Right renal cortex interstitium (tissue), 3 donors: ENCODE results near the gene HMG20B. TPM values are rescaled to one million over a fixed set of nuclear protein-coding genes. Genes with fewer than 3 reads are reported as not detected.

Experiments
- DNase-seq, 3 donors: peaks; one replicate each; pipeline ENCODE4 v3.0.0-alpha.2; 2013; ENCODE audit warnings: low read depth in 3 of 3, low spot score in 2 of 3
- polyA plus RNA-seq, 3 donors: library from polyadenylated mRNA; unstranded; fragments of 120-200 nt; gene quantifications; one replicate each; pipeline ENCODE4 v1.2.1, GENCODE V29; 2013; ENCODE audit not compliant: insufficient read length in 3 of 3

Gene HMG20B
- polyA plus RNA-seq, 3 donors = 63.7 to 75.9 (median 64.9) TPM

GRCh38 chr19:3536429-3537100, 36.2 kb upstream of the HMG20B start:
- no peak for DNase-seq

DNA sequence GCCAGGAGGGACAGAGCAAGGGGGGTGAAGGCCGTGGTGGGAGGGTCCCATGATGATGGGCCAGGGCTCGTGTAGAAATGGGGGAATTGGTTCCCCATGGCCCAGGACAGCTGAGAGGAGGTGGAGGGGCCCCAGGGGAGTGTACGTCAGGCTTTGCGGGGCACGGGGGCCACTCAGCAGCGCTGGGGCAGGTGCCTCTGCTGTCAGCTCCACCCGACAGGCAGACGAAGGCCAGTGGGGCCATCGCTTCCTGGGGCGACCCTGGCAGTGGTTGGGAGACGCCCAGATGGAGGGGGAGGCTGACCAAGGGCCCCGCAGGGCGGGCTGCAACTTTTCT, 35.7 kb upstream of the HMG20B start:
- no peak for DNase-seq

DNA sequence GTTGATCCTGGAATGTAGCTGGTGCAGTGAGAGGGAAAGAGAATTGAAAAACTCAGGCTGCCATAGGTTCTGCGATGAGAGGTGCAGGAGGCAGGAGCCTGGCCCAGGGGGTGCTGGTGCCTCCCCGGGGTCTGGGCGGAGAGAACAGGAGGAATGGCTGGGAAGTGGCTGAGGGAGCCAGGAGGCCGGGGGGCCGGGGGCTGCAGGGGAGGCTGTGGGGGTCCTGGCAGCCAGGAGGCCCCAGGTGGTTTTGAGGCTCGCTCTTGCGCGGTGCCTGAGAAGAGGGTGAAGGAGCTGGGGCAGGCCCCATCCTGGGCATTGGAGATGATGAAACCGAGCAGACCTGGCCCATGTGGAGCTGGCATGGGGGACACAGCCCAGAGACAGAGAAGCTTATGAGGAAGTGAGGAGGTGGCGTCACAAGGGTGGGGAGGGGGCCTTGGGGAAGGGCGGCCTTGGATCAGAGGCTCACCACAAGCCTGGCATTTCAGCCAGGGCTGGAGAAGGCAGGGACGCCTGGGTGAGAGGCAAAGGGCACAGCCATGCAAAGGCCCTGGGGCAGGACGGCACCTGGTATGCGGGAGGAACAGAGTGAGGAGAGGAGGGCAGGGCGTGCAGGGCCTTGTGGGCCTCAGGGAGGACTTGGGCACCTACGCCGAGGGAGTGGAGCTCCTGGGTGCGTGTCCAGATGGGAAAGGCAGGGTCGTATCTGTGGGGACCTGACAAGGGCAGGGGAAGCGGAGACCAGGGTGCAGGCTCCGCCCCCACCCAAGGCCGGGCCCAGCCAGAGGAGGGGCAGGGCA, 35.1 kb upstream of the HMG20B start:
- DNase-seq = no peak

- no peak for DNase-seq
These were observed 34.4 kb upstream of the HMG20B start for GRCh38 chr19:3538258-3538929.

DNA sequence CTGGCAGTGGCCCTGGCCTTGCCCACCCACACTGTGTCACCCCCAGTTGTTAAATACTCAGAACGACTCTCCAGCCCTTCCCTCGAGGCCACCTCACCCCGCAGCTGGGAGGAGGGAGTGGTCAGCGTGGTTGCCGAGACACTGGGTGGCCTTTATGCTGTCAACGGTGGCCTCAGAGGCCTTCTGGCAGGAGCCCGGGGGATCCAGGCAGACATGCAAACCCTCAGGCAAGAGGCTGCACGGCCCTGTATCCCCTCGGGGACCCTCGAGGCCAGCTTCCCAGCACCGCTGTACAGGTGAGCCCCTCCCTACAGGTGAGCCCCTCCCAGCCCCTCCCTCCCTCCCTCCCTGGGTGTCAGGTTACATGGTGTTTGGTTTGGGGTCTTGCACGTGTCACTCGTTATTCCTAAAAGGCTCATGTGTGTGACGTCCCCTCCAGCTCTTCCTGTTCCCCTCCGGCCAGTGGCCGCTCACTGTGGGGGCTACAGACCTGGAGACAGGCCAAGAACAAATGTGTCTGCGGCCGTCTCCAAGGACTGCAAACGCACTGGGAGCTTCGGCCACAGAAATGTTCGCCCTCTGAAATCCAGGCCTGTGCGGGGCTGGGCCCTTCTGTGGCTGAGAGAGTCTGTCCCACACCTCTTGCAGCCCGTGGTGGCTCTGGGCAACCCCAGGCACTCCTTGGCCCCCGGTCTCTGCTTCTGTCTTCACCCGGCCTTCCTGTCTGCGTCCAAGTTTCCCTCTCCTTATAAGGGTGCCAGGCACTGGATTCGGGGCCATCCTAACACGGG, 33.6 kb upstream of the HMG20B start, which contains the start of gene TEKTIP1:
TEKTIP1 (plus strand) TSS at position 210 of the 791 bp plus-strand sequence; CDS start at position 214, 4 bp downstream.
- no peak for DNase-seq

- no peak for DNase-seq
These were observed 33.0 kb upstream of the HMG20B start for GRCh38 chr19:3539756-3540118.

DNA sequence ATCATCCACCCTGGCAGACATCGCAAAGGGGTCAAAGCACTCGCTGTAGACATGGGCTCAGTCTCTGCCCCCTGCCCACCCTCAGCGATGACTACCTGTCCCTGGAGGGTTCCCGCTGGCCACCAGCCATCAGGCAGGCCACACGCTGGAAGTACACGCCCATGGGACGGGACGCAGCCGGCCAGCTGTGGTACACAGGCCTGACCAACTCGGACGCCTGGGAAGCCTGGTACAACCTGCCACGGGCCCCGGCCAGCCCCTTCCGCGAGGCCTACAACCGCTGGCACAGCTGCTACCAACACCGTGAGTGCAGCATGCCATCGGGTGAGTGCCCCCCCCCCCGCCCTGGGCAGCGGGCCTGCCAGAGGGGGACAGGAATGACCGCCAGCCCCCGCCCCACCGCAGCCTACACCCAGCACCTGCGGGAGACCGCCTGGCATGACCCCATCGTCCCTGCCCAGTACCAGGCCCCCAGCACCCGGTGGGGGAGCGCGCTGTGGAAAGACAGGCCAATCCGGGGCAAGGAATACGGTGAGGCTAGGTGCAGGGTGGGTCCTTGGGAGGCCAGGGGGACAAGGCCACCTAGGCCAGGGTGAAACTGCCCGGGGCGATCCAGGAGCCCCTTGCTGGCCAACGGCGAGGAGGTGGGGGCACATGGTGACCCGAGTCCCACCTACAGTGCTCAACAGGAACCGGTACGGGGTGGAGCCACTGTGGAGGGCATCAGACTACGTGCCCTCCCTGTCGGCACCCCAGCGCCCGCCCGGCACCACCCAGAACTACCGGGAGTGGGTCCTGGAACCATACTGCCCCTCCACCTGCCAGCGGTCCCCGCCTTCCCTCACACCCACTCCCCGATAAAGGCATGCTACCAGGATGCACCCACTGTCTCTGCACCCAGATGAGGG, 29.3 kb upstream of the HMG20B start:
- DNase-seq = no peak

- no peak for DNase-seq
These were observed 28.7 kb upstream of the HMG20B start for GRCh38 chr19:3544058-3544376.

- DNase-seq = no peak
These were observed 27.7 kb upstream of the HMG20B start for GRCh38 chr19:3544742-3545668.

DNA sequence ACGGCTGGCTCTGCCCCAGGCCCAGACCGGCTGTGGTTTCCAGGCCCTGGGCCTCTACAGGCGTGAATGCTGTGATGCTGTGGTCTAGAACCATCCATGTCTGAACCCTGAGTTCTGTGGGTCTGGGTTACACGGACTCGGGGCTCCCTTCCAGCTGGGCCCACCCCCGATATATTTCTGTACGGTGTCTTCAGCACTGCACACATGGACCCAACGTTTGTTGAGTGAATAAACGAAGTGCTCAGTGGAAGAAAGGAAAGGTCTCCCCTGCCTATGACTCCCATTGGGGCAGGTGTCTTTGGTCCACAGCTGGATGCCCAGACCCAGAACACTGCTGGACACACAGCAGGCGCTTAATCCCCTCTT, 27.1 kb upstream of the HMG20B start:
- DNase-seq = no peak

GRCh38 chr19:3546119-3546518, 26.6 kb upstream of the HMG20B start:
- DNase-seq = no peak

DNA sequence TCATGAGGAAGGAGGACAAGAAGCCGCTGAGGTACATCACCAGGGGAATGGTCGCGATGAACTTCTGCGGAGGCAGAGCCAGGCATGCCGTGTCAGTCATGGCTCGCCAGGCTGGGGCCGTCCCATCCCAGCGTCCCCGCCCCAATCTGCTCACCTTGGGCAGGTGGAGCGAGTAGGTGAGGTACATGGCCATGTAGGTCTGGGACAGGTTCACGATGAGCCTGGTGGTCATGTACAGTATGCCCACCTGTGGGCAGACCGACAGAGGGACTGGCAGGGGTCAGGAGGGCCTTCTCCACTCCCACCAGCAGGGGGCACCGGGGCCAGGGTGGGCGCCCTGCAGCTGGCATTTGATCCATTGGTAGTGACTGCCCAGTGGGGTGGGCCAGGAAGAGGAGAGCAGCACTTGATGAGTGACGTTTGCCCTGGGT, 25.4 kb upstream of the HMG20B start:
- no peak for DNase-seq

DNA sequence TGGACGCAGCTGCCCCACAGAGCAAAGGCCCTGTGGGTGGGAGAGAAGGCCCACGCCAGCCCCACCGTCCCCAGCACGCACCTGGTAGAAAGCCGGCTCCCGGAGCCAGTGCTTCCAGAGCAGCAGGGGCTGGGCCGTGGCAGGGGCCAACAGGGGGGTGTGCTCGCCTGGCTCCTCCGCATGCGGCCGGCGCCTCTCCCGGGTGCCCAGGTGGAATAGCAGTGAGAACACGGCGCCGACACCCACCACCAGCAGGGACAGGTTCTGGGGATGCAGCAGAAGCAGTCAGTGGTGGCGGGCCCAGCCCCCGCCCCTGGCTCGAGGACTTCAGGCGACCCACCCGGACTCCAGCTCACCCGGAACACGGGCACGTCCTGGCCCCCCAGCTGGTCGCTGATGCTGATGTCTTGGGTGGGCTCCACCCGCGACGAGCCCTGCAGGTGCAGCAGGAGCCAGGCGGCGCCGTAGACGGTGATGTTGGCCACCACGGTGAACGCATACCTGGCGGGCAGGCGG, 24.9 kb upstream of the HMG20B start:
- no peak for DNase-seq

DNA sequence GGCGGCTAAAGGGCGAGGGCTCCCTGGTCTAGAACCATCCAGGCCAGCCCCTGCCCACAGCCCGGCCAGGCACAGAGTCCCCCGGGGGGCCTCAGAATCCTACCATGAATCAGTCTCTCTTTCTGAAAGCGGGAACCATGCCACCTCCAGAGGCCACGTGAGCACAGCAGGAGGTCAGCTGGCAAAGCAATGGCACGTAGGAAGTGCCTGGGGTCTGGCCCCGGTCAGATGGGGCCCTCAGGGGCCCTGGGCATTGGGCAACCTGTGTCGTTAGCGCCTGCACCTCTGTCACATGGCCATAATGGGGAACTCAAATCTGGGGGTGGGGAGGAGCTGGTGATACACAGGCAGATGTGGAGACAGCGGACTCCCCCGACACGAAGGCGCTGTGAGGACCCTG, 24.1 kb upstream of the HMG20B start:
- DNase-seq = no peak

DNA sequence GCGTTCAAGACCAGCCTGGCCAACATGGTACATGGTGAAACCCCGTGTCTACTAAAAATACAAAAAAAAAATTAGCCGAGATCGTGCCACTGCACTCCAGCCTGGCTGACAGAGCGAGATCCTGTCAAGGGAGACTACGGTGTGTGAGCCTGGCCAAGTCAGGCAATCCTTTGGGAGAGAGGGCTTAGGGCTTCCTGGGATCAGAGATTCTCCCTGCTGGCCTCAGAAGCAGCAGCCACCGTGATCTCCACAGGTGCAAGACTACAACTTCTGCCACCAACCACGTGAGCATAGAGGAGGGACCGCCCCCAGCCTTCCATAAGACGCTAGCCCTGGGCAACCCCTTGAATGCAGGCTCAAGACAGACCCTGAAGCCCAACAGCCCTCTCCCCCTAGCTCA, 22.9 kb upstream of the HMG20B start:
- DNase-seq = no peak

DNA sequence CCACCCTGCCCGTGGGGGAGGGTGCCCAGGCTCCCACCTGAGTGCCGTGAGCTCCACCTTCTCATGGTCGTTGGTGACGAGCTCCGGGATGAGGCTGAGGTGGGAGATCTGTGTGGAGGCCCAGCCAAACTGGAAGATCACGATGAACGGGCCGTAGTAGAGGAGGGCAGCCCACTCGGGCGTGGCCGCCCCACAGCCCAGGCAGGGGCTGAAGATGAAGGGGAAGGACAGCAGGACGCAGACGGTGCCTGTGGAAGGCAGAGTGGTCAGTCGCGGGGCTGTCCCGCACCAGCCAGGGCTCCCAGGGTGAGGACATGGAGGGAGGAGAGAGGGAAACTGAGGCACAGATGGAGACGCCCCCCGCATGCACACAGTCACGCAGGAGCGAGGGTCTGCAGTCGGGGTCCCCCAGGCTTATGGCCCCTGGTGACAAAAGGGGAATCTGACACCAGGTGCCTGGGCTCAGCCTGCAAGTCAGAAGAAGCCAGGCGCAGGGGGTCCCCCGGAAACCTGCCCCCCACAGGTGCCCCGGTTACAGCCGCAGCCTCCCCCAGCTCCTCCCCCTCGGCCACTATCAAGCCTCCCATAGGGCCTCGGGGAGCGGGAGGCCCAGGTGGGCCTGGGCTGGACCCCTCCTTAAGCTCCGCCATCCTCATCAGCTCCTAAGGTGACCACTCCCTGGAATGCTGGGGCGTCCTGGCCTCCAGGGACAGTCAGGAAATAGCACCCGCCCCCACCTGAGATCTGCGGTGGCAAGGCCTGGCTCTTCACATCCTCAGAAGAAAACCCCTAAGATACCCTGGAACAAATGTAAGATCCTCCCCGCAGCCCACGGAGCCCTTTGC, 21.6 kb upstream of the HMG20B start:
- DNase-seq = no peak

DNA sequence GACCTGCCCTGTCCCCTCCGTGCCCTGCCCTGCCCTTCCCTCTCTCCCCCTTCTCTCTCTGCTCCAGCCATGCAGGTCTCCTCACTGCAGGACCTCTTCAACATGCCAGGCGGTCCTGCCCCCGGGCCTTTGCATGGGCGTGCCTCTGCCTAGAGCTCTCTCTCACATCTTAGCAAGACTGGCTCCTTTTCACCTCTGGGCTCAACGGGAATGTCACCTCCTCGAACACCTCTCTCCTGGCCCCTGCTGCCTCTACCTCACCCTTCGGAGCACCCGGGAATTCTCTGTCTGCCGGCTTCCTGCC, 21.0 kb upstream of the HMG20B start:
- no peak for DNase-seq
